DMS79 treated with DMSO at 0.1 percent for 48 hours (cell line): ENCODE data around the gene HOGA1.
"Not testable (repeated sequence)": the region's sequence is repeated elsewhere in the genome, so short reads cannot be mapped to it uniquely, and the experiment has no call there.

ENCODE experiments used
- DNase-seq: peaks from one replicate; lab custom pipeline; 2025; lab: John Stamatoyannopoulos, UW

HOGA1 gene

DNA sequence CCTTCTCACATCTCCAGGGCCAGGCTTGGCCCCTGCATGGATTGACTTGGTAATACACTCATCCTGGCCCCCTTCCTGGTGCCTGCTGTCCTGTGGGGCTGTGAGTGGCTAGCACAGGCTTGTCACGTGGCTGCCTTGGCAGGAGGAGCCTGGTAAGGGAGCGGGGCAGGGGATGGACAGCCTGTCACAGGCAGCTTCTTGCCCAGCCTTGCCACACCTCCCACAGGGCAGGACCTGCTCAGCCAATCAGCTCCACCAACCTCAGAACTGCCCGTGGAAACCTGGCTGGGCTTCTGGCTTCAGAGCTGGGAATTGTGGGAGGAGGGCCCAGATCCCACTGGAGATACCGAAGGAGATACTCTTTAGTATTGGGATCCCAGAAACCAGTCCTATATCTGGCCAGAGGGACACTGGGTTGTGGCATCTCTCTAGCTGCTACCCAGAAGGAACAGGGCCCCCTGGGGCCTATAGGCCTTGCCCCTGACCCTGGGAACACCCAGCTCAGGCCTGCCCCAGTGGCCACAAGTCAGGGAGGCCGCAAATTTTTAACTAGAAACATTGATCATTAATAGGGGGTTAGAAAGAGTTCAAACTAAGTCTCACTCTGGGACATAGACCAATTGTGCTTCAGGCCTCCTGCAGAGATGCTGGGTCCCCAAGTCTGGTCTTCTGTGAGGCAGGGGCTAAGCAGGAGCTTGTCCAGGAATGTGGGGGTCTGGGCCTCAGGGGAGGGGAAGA is at the start of gene HOGA1:
TSS of gene HOGA1 (plus strand) at position 330 of the 738 bp plus-strand sequence. CDS start at position 645, 315 bp downstream.
- no peak for DNase-seq

DNA sequence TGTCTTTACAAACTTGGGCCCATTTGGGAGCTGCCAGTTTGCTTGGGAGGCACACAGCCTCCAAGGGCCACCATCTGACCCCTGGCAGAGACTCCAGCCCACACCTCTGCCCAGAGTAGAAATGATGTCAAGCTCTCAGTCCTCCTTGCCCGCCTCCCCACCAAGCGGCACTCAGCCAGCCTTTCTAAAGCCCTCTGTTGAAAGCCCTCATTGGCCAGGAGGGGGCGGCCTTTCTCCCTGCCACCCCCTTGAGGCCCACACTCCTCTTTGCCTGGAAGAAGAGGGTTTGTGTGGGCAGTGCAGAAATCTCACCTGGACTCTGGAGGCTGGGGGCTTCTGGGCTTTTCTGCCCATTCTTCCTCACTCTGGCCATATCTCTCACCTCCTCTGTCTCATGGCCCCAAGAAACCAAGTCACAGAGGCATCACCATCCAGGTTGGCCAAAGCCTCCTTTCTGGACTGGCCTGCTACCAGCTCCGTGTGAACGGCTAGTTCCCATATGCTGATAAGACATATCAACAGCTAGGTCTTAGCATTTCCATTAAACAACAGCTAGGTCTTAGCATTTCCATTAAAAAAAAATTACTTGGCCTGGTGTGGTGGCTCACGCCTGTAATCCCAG is 49.3 kb upstream of the HOGA1 start:
- no peak for DNase-seq

DNA sequence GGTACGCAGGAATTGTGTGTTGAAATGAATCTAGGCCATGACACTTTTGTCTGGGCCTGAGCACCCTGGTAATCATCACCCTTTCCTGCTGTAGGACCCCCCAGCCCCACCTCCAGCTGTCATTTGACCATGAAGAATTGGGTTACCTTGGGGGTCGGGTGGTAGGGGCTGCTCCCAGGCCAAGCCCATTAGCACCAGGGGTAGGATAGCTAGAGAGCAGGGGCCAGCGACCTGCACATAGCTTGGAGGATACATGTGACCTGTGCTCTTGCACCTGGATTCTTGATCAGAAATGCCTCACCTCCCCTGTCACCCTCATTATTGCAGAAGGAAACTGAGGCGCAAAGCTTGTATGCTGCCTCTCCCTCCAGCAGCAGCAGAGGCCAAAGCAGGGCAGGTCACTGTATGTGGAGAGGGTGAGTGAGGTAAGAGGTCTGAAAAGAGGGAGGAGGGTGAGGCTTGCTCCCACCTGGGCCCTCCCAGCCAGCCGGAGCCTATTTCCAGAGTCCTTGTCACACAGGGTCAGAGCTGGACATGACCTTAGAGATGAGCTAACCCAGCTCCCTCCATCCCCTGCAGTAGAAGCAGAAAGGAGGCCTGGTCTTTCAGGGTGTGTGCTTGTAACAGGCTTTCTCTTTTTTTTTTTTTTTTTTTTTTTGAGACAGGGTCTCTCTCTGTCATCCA is 46.9 kb upstream of the HOGA1 start:
- no peak for DNase-seq

DNA sequence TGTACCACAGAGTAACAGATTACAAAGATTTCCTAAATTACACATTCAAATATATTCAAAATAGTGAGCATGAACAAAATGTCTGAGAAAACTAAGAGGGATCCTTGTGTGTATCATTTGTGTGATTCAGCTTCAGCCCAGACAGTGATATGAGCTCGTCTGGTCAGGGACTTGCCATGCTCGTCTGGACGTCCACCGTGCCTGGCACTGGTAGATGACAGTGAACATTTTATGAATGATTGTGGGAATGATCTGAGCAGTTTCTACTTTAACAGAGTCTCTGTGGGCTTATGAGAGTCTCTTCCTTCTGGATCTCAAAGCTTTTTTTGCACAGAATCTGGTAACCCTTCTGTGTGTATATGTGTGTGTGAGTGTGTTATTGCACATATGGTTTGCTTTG is 45.8 kb upstream of the HOGA1 start:
- no peak for DNase-seq

DNA sequence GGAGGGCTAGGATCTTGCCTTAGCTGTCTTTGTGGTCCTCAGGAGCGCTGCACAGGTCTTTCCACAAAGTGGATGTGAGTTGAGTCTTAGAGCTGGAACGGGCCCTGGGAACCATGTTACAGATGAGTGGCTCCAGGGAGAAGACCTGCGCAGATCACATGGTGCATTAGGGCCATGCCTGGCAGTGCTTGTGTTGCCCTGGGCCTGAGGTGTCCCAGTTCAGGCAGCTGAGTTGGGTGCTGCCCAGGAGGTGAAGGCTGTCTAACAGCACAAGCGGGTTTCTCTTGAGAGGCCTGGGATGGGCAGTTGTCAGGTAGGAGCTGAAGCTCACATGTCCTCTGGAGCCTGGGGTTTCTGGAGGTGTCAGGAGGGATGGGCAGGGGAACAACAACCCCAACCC is 45.4 kb upstream of the HOGA1 start:
- DNase-seq: no peak

DNA sequence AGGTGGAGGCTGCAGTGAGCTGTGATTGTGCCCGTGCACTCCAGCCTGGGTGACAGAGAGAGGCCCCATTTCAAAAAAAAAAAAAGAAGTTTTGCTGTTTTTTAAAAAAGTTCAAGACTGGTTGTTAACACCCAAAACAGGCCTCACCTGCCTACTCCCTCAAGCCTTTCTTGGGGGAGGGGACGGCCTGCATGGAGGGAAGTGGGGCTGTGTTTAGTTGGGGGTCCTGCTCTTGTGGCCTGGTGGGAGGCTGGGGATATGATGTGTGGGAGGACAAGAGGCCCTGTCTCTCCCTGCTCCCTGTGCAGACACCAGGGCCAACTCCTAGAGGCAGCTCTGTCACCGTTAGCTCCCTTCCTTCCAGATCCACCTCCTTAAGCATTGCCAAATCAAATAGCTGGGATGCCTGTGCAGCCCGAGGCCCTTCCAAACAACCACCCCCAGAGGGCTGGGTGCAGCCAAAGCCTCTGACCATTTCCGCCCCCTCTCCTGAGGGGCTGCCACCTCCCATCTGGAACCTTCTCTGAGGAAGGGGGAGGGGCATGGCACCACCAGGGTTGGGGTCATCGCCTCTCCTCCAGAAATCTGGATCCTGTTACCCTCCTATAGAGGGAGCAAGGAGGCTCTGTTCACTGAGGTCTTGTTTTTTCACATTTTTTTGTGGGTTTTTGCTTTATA is 44.5 kb upstream of the HOGA1 start:
- no peak for DNase-seq

DNA sequence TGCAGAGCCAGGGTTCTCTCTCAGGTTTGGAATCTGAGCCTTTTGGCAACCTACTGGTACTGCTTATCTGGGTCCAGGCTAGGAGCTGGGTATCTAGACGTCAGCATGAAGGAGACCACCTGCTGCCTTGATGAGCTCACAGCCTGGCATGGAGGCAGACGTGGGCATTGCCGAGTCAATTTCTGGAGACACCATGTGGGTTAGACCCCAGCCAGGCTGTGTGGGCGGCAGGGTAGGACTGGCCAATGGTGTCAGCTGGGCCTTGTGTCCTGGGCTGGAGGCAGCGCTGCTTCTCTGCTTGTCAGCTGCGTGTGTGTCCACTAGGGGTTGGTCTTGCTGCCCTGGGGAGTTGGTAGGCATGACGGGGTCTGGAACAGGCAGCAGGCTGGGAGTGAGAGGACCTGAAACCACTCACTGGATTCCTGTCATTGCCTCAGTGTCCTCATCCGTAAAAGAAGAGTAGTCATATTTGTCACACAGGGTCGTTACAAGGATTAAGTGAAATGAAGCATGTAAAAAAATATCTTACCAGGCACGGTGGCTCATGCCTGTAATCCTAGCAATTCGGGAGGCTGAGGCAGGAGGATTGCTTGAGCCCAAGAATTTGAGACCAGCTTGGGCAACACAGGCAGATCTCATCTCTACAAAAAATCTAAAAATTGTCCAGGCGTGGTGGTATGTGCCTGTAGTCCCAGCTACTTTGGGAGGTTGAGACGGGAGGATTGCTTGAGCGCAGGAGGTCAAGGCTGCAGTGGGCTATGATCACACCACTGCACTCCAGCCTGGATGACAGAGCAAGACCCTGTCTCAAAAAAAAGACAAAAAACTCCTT is 43.3 kb upstream of the HOGA1 start:
- no peak for DNase-seq

DNA sequence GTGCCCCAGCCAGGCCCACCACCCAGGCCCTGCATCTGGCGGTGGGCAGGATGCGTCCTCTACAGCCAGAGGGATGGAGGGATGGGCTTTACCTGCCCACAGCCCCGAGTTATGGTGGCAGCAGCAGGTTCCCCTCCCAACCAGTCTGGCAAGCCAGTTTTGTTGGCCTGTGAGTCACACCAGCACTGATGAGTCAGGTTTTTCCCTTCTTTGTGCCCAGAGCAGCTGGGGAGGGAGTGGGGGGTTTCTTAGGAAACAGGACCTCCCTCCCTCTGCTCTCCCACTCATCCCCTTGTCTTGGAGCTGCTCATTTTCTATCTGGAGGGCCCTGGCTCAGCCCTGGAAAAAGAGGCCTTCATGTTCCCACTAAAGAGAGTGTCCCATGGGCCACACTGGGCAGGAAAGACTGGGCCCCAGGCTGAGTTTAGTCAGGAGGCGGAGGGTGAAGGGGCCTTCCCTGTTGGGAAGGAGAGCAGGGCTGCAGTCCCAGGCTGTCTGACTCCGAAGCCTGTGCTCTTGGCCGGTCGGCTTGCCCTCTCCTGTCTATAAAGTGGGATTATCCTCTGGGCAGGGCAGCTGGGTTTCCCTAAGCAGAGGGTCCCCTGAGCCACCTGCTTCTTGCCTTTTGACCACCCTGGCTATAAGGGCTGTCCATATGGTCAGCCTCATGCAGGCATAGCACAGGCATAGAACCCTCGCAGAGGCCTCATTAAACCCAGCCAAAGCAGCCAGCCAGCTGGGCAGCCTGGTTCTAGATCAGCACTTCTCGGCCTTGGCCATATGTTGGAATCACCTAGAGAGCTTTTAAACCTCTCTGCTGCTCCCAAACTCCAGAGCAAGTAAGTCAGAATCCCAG is 41.8 kb upstream of the HOGA1 start:
- no peak for DNase-seq

DNA sequence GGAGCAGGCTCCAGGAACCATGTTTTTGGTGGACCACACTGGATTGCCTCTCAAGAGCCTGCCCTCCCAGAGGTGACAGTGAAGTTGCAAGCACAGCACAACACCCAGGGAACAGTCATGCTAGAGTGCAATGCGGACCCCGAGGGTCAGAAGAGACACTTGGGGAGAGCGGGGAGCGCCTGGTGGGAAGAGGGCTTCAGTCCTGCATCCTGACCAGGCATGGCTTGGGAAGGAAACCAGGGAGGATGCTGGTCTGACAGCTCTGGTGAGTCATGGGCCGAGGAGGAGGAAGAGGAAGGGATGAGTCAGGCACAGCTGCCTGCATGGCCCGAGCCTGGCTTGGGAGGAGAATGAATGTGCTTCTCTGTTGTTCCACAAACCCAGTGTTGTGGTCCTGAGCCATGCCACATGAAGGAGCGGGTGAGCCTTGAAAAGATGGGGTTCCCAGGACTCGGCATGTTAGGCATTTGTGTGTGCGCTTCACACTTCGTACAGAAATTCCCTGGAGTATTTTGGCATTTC is 41.1 kb upstream of the HOGA1 start:
- DNase-seq: no peak

DNA sequence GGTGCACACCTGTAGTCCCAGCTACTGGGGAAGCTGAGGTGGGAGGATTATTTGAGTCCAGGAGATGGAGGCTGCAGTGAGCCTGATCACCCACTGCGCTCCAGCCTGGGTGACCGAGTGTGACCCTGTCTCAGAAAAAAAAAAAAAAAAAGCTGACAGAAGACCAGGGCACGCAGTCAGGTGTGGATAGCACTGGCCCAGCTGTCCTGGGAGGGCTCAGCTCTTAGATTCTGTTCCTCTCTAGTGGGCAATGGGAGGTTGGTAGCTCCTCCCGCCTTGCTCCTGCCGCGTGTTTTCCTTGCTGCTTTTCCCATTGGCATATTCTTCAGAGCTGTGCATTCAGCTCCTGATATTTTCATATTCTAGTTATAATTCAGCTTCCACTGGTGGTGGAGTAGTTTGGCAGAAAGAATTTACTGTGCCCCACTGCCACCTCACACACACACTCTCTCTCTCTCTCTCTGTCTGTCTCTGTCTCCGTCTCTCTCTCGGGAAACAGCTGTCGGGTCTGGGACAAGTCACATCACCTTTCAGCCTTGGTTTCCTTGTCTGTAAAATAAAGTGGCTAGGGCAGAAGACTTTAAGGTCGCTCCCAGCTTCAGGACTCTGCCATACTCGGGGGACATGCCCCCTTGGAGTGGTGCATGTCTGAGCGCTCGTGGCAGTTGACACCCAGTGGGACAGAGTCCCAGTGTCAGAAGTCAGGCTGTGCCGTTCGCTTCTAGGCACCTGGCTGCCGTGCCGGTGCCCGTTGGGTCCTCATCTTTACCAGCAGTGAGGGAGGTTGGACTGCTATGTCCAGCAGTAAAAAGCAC is 37.5 kb upstream of the HOGA1 start:
- DNase-seq: no peak

DNA sequence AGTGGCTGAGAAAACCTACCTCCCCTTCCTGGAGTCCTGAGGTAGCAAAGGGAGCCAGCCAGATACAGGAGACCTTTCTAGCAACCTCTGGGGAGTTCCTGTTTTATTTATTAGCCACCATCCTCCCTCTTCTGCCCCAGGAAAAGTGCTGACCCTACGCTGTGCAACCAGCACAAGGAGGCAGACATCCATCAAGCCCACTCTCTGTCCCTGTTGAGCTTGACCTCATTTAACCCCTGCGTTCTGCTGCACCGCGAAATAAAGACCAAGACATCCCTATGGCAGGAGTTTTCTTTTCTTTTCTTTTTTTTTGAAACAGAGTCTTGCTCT is 37.0 kb upstream of the HOGA1 start:
- no peak for DNase-seq

DNA sequence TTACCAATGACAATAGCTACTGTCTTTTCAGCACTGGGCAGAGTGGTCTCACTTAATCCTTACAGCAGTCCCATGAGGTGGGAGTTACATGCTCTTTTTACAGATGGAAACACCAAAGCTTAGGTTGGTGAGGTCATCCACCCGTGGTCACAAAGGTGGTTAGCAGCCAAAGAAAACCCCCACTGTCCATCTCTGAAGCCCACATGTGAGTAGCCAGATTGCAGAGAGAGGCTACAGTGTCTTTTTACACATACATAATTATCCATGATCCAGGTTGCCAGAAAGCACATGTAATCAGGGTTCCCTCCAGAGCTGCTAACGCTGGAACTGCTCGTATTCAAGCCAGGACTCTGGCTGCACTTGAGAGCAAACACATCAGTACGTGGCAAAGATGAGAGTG is 36.2 kb upstream of the HOGA1 start:
- DNase-seq: no peak

DNA sequence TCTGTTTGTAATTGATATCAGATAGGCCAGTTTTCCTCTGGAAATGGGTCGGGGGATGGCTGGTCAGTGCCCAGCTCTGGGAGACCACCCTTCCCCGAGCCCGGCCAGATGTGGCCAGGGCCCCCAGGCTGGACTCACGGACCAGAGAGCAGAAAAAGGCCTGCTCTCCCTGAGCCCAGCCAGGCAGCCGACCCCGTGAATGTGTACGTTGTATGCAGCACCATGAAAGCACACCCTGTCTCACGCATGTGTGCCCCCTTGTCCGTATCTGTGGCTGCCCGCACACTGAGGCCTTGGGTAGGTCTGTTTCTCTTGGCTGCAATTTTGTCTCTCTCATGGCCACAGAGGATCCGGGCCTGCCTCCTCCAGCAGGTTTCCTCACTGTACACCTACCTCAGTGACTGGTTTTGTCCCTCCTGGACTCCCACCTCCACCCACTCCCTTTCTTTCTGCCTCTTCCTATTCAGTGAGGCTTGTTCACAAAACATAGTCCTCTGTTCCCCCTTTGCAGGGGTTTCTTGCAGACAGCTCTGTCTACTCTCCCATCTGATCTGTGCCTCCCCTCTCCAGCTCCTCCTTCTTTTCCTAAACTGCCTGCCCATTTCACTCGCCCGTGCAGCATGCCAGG is 35.2 kb upstream of the HOGA1 start:
- no peak for DNase-seq

DNA sequence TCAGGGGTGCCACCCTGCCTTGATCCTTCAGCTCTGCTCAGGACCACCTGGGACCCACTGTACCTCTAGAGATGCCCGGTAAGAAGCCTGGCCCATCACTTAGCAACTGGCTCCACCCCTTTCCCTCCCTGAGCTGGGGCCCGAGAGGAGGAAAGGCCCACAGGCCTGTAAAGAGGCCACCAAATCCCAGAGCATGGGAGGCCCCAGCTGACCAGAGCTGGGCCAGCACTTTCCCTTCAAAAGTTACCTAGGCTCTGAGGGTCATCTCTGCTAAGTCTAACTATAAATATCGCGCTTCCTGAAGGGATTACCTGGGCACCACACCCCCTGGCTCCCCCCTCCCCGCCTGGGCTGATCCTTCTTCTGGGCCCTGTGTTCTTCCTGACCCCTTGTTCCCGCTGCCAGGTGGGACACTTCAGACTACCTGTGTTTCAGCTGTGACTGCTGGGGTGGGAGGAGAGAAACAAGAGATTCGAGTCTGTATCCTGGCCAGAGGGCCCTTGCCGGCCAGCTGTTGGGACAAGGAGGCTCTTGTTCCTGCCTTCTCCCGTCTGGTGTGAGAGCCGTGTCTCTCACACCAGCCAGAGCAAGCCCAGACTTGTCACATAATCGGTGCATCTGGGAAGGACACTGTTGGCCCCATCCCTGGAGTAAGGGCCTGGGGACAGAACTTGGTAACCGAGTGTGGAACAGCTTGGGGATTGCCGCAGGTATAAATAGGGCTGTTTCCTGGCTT is 34.4 kb upstream of the HOGA1 start:
- DNase-seq: peak; percentile 37

DNA sequence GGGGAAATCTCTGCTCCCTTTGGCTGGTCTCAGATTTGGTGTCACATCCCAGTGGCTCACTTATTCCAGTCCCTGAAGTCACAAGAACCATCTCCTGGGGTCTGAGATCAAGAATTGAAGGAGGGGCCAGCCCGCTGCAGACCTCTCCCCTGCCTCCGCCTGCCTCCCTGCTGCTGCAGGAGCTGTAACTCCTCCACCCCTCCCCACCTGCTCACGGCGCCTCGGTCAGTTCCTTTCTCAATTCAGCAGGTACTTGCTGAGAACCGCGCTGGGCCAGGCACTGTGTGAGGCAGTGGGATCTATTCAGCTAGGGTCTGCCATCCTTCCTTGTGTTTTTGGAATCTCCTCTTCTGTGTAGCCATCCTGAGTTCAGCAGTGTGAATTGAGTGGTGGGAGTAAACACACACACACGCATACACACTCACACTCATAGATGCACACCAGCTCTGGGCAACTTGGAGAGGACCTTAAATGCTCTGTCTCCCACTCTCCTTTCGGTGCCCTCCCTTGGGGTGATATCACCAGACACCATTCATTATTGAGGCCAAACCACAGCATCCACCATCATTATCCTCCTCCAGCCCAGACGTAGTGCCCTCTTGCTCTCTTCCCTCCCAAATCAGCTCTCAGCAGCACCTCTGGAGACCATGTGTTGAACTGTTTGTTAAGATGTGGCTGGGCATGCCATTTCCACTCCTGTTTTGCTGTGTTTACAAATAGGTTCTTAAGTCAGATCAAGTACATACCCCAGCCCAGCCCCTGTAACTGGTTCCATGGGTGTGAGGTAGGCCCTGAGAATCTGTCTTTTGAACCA is 33.6 kb upstream of the HOGA1 start:
- DNase-seq: peak; percentile 37

DNA sequence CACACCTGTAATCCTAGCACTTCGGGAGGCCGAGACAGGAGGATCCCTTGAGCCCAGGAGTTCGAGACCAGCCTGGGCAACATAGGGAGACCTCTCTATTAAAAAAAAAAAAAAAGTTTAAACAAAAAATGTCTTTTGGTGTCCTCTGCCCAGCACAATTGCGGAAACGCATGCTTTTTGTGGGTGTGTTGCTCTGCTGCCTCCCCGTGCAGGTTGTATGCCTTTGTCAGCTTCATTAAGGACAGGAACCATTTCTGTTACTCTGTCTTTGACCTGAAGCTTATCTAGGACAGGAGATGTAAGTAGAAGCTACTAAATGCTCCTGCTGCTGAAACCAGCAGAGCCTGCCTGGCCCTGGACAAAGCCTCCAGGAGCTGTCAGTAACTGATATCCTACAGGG is 32.9 kb upstream of the HOGA1 start:
- DNase-seq: no peak

DNA sequence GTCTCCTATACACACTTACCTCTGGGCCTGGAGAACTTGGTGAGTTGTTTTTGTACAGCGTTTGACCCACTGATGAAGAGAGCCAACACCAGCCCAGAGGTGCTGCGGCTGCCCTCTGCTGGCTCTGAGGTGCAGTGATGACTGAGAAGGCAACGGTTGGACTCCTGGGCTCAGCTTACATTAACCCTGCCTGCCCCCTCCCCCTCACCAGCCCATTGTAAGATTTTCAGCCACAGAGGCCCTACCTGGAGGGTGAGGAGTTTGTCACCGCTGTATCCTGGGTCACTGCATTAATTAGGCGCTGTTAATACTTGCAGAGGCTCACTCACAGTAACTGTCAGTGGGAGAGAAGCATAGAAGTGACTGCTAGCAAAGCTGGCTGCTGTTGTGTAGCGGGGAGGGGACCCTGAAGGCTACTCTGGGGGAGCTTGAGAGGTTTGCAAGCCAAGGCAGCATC is 30.6 kb upstream of the HOGA1 start:
- peak; percentile 13 for DNase-seq

DNA sequence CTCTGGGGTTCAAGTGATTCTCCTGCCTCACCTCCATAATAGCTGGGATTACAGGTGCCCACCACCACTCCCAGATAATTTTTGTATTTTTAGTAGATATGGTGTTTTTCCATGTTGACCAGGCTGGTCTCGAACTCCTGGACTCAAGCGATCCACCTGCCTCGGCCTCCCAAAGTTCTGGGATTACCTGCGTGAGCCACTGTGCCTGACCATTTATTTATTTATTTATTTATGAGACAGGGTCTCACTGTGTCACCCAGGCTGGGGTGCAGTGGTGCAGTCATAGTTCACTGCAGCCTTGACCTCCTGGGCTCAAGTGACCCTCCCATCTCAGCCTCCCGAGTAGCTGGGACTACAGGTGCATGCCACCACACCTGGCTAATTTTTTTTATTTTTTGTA is 29.9 kb upstream of the HOGA1 start:
- not testable (repeated sequence) for DNase-seq
